GM18526 (cell line): ENCODE data around the gene FAH.

Experiments
- POLR2A ChIP-seq: IDR thresholded peaks from 3 replicates; pipeline ENCODE4 v1.6.1; 2011; ENCODE audit not compliant: insufficient read length; ENCODE audit errors: extremely low read depth

Gene FAH

DNA sequence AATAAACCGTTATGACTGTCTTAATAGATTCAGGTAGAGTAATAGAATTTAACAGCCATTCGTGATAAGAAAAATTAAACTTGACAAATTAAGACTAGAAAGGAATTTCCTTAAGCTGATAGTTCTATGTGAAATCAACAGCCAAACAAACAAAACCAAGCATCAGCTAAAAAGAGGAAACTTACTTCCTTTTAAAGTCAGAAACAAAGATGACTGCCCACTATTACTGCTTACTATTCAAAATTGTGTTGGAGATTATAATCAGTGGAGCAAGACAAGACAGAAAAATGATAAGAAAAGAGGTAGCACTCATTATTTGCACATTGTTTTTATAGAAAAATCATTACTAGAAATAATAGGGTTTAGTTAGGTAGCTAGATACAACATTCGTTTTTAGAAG is 13.8 kb upstream of the FAH start:
- no peak for TF ChIP-seq POLR2A

DNA sequence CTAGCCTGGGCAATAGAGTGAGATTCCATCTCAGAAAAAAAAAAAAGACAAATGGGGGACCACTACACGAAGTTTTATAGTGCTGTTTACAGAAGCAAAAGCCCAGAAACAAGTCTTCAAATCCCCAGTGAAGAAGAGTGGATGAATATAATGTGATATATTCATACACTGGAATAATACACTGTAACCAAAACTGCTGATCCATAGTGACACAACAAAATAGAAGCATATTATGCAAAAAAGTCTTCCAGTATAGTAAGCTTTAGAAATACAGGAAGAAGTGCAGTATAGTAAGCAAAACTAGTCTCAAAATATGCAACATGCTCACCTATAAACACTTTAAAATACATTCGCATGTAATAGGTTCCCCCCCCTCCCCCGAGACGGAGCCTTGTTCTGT is 11.9 kb upstream of the FAH start:
- TF ChIP-seq POLR2A, result no peak

DNA sequence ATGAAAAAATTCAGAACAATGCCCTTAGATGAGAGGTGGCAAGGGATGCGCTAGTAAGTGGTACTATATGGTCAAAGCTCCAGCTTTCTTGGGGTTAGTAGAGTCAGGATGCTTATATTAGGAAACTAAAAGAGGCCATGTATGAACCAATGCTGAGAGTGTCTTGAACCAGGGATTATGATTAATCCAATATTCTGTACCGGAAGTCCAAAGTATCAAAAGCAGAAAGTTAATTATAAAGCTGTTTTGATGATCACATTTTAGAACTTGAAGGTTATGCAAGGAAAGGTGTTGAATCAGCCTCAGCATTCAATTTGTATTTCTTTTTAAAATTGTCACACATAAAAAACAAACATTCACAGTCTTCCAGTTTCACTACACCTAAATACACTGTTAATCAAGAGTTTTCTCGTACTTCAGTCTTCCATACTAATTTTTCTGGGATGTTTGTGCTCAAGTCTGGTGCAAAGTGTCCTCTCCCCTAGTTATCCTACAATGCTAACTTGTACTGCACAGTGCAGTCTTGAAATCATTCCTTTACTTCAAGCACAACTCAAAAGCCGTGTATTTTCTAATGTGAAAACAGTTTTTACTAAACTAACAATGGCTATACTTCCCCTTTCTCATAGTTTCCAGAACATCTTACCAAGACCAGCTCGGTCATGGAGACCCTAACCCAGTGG is 10.7 kb upstream of the FAH start:
- no peak for TF ChIP-seq POLR2A

DNA sequence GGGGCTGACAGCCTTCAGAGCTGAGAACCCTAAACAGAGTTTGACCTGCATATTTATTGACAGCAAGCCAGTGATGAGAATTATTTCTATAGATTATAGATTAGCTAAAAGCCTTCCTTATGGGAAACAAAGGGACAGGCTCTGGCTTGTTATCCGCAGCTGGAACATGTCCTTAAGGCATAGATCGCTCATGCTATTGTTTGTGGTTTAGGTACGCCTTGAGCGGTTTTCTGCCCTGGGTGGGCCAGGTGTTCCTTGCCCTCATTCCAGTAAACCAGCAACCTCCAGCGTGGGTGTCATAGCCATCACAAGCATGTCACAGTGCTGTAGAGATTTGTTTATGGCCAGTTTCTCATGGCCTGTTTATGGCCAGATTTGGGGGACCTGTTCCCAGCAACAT is 10.2 kb upstream of the FAH start:
- TF ChIP-seq POLR2A, result no peak

DNA sequence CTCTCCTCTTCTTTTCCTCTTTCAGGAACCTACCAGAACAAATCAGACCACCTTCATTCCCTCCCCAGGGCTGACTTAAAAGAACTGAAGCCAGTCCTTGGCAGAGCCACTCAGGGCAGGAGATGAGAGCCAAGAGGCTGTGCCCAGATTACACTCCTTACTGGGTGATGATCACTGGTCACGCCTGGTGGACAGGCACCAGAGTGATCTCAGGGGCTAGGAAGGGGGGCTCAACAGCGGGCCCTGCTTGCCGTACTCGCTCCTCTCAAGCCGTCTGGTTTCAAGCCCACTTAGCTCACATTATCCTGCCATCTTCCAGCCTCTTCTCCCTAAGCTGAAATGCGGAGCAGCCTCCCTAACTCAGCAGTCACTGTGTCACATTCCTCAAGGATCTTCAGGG is 1.7 kb upstream of the FAH start:
- no peak for TF ChIP-seq POLR2A

DNA sequence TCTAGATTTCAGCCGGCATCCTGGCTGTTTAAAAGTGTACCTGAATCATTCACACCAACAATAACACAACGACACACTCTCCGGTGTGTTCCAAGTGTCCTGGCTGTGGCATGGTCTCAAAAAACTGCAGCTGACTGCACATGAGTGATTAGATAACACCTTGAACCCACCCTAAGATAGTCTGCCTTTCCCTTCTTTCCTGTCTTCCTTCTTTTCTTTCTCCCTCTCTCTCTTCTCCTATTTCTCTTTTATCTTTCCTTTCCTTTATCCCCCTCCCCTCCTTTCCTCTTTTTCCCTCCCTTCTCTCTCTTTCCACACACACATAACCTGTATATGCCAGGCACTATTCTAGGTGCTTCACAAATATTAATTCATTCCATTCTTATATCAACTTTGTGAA is 1.2 kb upstream of the FAH start:
- no peak for TF ChIP-seq POLR2A

DNA sequence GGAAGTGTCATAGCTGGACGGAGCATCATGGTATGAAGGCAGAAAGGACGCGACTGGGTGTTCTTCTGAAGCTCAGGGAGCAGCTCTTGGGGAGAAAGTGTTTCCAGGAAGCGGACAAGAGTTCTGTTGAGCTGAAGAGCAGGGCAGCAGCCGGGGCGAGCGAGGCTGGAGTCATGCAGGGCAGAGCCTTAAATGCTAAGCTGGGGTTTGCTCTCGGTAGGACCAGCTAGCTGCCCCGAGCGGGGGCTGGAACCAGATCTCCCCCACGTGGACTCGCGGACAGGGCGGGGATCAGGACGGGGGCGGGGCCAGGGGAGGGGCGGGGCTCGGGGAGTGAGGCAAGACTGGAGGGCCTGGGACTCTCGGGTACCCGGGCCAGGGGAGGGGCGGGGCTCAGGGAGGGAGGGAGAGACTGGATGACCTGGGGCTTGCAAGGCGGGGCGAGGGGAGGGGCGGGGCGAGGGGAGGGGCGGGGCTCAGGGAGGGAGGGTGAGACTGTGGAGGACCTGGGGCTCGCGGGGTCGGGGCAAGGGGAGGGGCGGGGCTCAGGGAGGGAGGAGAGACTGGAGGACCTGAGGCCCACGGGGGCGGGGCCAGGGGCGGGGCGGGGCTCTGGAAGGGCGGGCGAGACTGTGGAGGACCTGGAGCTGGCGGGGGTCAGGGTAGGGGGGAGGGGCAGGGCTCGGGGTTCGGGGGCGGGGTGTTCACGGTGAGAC is 461 bp upstream of the FAH start:
- TF ChIP-seq POLR2A, result no peak

DNA sequence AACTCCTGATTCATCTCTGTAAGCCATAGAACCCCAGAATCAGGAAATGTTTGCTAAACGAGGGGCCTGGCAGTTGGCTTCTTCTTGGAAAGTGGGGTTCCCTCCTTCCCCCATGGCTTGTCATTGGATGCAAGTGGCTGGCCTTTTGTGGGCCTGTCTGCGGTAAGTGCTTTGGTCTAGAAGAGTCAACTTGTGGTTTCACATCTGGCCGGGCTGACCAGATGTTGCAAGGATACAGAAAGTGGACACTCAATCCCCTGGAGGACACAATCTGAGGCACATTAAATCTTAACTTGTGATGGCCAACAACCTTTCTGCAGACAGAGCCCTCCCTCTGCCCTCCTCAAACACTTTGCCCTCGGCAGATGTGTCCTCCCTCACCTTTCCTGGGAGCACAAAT is 1.1 kb downstream of the FAH start:
- no peak for TF ChIP-seq POLR2A

DNA sequence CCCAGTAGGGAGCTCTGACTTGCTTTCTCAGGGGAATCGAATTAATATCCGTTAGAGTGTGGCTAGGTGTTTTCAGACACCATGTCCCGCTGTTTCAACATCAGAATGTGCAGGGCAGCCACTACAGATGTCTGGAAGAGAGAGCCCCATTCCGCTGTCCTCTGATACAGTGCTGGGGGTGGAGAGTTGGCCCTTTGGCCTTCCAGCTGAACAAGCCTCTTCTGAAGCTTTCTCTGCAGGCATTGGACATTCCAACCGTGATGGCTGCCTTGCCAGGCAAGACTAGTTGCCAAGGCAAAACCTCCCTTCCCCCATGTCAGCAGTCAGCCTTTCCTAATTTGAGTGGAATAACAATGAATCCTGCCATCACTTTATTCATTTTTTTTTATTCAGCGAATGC is 1.5 kb downstream of the FAH start:
- no peak for TF ChIP-seq POLR2A

DNA sequence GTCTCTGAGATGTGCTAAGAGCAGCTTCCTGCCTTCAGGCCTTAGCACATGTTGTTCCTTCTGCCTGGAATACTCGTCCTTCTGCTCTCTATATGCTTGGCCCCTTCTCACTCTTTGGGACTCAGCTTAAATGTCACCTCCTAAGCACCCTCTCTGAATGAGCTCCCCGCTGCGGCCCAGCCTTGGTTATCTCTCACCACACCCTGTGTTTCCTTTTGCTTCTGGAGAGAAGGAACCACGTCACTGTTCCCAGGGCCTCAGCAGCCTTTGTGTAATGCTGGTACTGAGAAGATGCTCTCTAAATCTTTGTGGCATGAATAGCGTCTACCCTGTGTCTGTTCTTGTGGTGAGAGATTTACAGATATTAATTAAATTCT is 2.2 kb downstream of the FAH start:
- TF ChIP-seq POLR2A, result no peak

DNA sequence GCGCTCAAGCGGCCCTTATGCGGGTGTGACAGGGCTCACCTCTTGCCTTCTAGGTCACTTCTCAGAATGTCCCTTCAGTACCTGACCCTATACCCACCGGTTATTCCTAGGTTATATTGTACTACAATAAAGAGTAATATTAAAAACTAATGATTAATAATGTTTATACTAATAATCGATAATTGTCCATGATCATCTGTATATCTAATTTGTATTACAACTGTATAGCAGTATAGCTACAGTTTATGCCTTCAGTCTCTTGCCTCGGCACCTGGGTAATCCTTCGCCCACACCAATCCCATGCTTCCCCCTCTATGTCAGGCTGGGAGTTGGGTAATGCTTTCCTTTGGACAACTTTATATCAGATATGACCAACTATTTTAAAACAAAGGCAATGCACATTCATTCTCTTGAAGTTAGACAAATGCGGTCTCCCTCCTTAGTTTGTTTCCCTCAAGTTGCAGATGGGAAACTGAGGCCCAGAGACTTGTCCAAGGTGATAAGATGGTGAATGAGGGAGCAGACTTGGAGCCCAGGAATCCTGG is 3.4 kb downstream of the FAH start:
- no peak for TF ChIP-seq POLR2A

DNA sequence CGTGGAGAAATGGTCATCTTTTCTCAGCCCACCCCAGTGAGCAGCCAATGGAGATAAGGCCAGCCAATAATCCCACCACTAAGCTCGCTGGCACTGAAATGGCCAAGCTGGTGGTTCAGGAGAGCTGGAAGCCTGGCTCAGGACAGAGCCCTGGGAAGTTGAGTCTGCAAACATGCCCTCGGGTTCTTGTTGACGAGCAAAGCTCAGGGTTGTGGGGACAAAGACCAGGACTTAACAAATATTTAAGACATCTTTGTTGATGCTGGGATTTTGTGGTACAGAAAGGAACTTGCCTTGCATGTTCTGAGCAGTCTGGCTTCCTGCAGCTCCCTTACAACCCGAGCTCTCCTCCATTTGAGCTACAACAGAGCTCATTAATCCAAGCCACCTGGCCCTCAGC is 4.4 kb downstream of the FAH start:
- TF ChIP-seq POLR2A, result no peak

DNA sequence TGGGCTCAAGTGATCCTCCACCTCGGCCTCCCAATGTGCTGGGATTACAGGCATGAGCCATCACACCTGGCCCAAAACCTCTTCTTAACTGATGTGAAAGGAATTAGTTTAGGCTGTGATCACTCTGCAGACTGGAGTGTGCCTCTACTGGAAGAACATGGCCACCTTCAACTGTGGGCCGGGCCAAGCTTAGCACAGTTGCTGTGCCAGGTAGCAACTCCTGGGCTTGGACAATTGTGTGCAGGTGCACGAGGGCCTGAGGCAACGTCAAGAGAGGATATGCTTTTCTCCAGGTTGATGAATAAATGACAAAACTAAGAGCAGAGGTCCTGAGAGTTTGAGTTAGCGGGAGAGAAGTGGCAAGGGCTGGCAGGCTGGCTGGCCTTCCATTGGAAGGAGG is 6.5 kb downstream of the FAH start:
- no peak for TF ChIP-seq POLR2A

DNA sequence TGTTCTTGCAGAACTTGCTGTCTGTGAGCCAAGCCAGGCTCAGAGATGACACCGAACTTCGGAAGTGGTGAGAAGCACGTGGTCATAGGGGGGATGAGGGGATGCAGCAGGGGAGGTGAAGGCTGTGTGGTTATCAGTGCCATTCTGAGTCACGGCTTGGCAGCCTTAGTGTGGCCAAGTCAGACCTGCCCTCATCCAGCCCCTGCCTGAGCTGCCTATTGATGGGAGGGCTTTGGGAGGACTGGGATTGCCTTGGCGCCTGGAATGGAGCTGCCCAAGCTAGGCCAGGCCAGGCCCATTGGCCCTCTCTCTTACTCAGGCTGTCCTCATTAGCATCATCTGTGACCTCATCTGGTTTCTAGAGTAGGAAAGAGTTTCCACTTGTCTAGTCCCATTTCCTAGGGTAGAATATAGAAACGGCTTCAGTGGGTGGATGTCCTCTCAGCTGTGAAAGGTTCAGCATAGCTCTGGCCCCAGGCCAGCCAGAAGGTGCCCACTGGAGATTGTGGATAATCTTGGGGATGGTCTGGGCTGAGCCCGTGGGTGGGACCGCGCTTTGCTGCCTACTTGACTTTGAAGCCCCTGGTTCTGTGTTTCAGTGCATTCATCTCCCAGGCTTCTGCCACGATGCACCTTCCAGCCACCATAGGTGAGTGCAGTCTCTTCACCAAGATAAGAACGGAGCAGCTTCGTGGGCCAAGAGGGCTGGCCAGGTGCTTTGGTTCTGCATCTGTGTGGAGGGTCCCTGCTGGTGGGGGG is 7.2 kb downstream of the FAH start:
- TF ChIP-seq POLR2A, result no peak

DNA sequence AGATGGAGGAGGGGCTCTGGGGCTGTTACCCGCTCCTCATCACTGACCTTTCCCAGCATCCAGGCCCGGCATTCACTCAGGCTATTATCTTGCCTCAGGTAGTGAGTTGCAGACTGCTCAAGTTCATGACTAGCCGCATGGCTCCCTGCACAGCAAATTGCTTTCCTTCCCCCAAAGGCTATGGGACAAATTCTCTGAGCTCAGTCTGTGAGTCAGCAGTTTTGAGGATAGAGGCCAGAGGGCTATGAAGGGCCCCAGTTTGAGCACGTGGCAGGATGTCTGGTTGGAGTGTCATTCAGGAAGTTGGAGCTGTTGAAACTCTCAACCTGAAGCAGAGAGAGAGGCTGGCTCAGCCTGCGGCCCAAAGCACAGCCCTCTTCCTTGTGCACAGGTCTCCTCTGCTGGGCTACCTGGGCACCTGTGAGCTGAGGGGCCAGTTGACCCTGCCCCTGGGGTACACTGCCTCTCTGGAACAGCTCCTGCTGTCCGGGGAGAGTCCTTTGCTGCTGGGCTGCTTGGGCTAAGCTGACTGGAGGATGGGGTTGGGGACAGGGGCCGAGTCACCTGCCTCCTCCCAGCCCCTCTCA is 7.9 kb downstream of the FAH start:
- no peak for TF ChIP-seq POLR2A
